Measurements from ENCODE around the gene KCTD1. TPM values are rescaled to one million over a fixed set of nuclear protein-coding genes. Genes with fewer than 3 reads are reported as not detected.

KCTD1 gene
- total and polyA plus RNA-seq, 2 donors from 2014 or later: 48.5 to 83.7 TPM

- no peak for FAIRE-seq
- H3K9ac ChIP-seq (ENCODE audit: low read length in 3 of 3): no peak overlapping the region
- H3K4me1 ChIP-seq (ENCODE audit: control insufficient read depth in 2 of 3, insufficient read depth in 2 of 3, low read depth in 1 of 3, low read length in 3 of 3): peaks cover 0 to 4% (median 0%) of the 10 kb centered on the region in 3 donors
- H3K27me3 ChIP-seq (ENCODE audit: control insufficient read depth, insufficient read depth, low read length): no peaks in the 10 kb centered on the region
- H3K27ac ChIP-seq (ENCODE audit: low read depth in 2 of 2, low read length in 2 of 2): no peak overlapping the region
- DNase-seq: no peak
- H3K4me3 ChIP-seq (ENCODE audit: low read length in 3 of 3): no peak overlapping the region
- H3K9me3 ChIP-seq (ENCODE audit: control insufficient read depth in 2 of 3, insufficient read depth in 1 of 3, low read length in 3 of 3): no peaks in the 10 kb centered on the region
- no peaks in the 10 kb centered on the region for H3K36me3 ChIP-seq (ENCODE audit: control insufficient read depth in 2 of 3, insufficient read depth in 3 of 3, low read length in 3 of 3)
- TF ChIP-seq CTCF (IDR thresholded peaks at IDR 0.05; ENCODE audit: borderline replicate concordance, extremely low read depth, insufficient read depth): no peak
- intact Hi-C loops (cut with DNase I): no loop called here
Observed at GRCh38 chr18:26566874-26567555, 18.7 kb upstream of the KCTD1 start.

GRCh38 chr18:26565514-26565913 is 17.2 kb upstream of the KCTD1 start:
- TF ChIP-seq CTCF (IDR thresholded peaks at IDR 0.05; ENCODE audit: borderline replicate concordance, extremely low read depth, insufficient read depth): no peak
- intact Hi-C loops (cut with DNase I): no loop called here

GRCh38 chr18:26563024-26563423 is 14.7 kb upstream of the KCTD1 start:
- Histone ChIP-seq H3K27me3 (ENCODE audit: control insufficient read depth, insufficient read depth, low read length) (no peaks in the 10 kb centered on the region), H3K4me3 (ENCODE audit: low read length in 3 of 3) (no peak overlapping the region), H3K27ac (ENCODE audit: low read depth in 2 of 2, low read length in 2 of 2) (no peak overlapping the region), H3K9me3 (ENCODE audit: control insufficient read depth in 2 of 3, insufficient read depth in 1 of 3, low read length in 3 of 3) (no peaks in the 10 kb centered on the region), H3K4me1 (ENCODE audit: control insufficient read depth in 2 of 3, insufficient read depth in 2 of 3, low read depth in 1 of 3, low read length in 3 of 3) (no peaks in the 10 kb centered on the region), H3K9ac (ENCODE audit: low read length in 3 of 3) (no peak overlapping the region), H3K36me3 (ENCODE audit: control insufficient read depth in 2 of 3, insufficient read depth in 3 of 3, low read length in 3 of 3) (no peaks in the 10 kb centered on the region)
- no peak for TF ChIP-seq CTCF (IDR thresholded peaks at IDR 0.05; ENCODE audit: borderline replicate concordance, extremely low read depth, insufficient read depth)
- intact Hi-C loops (cut with DNase I): no loop called here
- FAIRE-seq (no peak), DNase-seq (no peak)

More at GRCh38 chr18:26565514-26565913, 17.2 kb upstream of the KCTD1 start:
- Histone ChIP-seq H3K4me1 (ENCODE audit: control insufficient read depth in 2 of 3, insufficient read depth in 2 of 3, low read depth in 1 of 3, low read length in 3 of 3) (peaks cover 0 to 4% (median 0%) of the 10 kb centered on the region in 3 donors), H3K9ac (ENCODE audit: low read length in 3 of 3) (no peak overlapping the region), H3K4me3 (ENCODE audit: low read length in 3 of 3) (no peak overlapping the region), H3K36me3 (ENCODE audit: control insufficient read depth in 2 of 3, insufficient read depth in 3 of 3, low read length in 3 of 3) (no peaks in the 10 kb centered on the region), H3K27ac (ENCODE audit: low read depth in 2 of 2, low read length in 2 of 2) (no peak overlapping the region), H3K9me3 (ENCODE audit: control insufficient read depth in 2 of 3, insufficient read depth in 1 of 3, low read length in 3 of 3) (no peaks in the 10 kb centered on the region), H3K27me3 (ENCODE audit: control insufficient read depth, insufficient read depth, low read length) (no peaks in the 10 kb centered on the region)
- DNase-seq (no peak), FAIRE-seq (no peak)

All from kidney (tissue), 14 donors.